K562 (cell line): ENCODE measurements around the gene HAPSTR1. TPM values are rescaled to one million over a fixed set of nuclear protein-coding genes. Genes with fewer than 3 reads are reported as not detected.

Experiments used
- ATAC-seq: fragments of 200-7000 bp; cut with Tn5 transposase; 3 replicates; pipeline ENCODE4 v1.9.1; 2020; ENCODE audit warnings: moderate library complexity
- BruUV-seq: library from RNA; stranded (reverse); fragments of 400-500 nt; replicated peaks from 2 replicates; lab custom pipeline; 2021; lab: Mats Ljungman, UMichigan
- CTCF ChIA-PET: fragments of 300-600 bp; formaldehyde crosslinking; extraction: SDS; loops from one replicate; lab custom pipeline; 2021; ENCODE audit warnings: low intra/inter-chr PET ratio; lab: Yijun Ruan, JAX
- POLR2A ChIA-PET: fragments of 300-600, 350-650 bp; sonication (Branson Sonifier 250); formaldehyde crosslinking; extraction: SDS; loops from one replicate; lab custom pipeline; 2021; ENCODE audit warnings: antibody characterized with exemption, inconsistent platforms; lab: Yijun Ruan, JAX
- DNase-seq, 4 experiments: peaks; one replicate each; pipeline versions ENCODE4 v3.0.0 to v3.0.0-alpha.2; 2011 to 2018; ENCODE audit warnings: low spot score in 3 of 4, mixed read lengths in 3 of 4; ENCODE audit errors: extremely low read depth in 1 of 4
- FAIRE-seq: peaks from 2 replicates; lab custom pipeline; 2011; peaks lifted over from hg19 to GRCh38; lab: Jason Lieb, UNC
- H2AFZ ChIP-seq: 2 replicates; pipeline ENCODE4 v1.6.0; 2011; ENCODE audit warnings: low read depth, low read length, control low read depth, inconsistent platforms
- H3K27ac ChIP-seq: fragments of 200-600 bp; 3 replicates; pipeline ENCODE4 v1.8.0; 2011; ENCODE audit warnings: low read depth, mild to moderate bottlenecking, control low read depth, inconsistent platforms, low read length, moderate library complexity, mixed read lengths; ENCODE audit errors: extremely low read depth
- H3K27me3 ChIP-seq, 2 experiments: fragments of 300-600 bp in 1 of 2; 2 replicates in 1 of 2; 3 replicates in 1 of 2; pipeline versions ENCODE4 v1.6.0 to v1.8.0; 2011; ENCODE audit warnings: inconsistent platforms in 2 of 2, low read length in 2 of 2, mild to moderate bottlenecking in 1 of 2, mixed read lengths in 1 of 2, moderate library complexity in 1 of 2; ENCODE audit not compliant: control insufficient read depth in 2 of 2, insufficient read depth in 2 of 2
- H3K36me3 ChIP-seq: fragments of 300-600 bp; 3 replicates; pipeline ENCODE4 v1.8.0; 2011; ENCODE audit warnings: mild to moderate bottlenecking, low read length, inconsistent platforms; ENCODE audit not compliant: control insufficient read depth, insufficient read depth
- H3K4me1 ChIP-seq, 2 experiments: fragments of 200-600 bp in 1 of 2; replicated peaks in 1 of 2; 2 replicates in 1 of 2; 3 replicates in 1 of 2; pipeline versions ENCODE4 v1.5.1 to v1.8.0; 2011; ENCODE audit warnings: inconsistent platforms in 2 of 2, low read length in 2 of 2, mild to moderate bottlenecking in 1 of 2, mixed read lengths in 1 of 2, moderate library complexity in 1 of 2; ENCODE audit not compliant: control insufficient read depth in 2 of 2, insufficient read depth in 2 of 2
- H3K4me2 ChIP-seq: 2 replicates; pipeline ENCODE4 v1.6.1; 2011; ENCODE audit warnings: low read length, control low read depth, inconsistent platforms, mixed read lengths; ENCODE audit not compliant: insufficient read depth
- H3K4me3 ChIP-seq: fragments of 200-600 bp; sonication (generic), shearing (Covaris generic); 2 replicates; pipeline ENCODE4 v1.5.1; 2016; ENCODE audit warnings: control low read depth, inconsistent platforms
- H3K79me2 ChIP-seq: fragments of 200-600 bp; 3 replicates; pipeline ENCODE4 v1.8.0; 2011; ENCODE audit warnings: low read length, inconsistent platforms; ENCODE audit not compliant: control insufficient read depth, insufficient read depth
- H3K9ac ChIP-seq, 2 experiments: 2 replicates each; pipeline versions ENCODE4 v1.6.0 to v1.6.1; 2011; ENCODE audit warnings: low read depth in 2 of 2, low read length in 2 of 2, control low read depth in 1 of 2, inconsistent platforms in 1 of 2, mild to moderate bottlenecking in 1 of 2, mixed read lengths in 1 of 2; ENCODE audit not compliant: insufficient read depth in 1 of 2
- H3K9me1 ChIP-seq: one replicate; pipeline ENCODE4 v1.6.0; 2011; ENCODE audit warnings: inconsistent platforms, mild to moderate bottlenecking, low read length, moderate library complexity; ENCODE audit not compliant: control insufficient read depth, insufficient read depth
- H3K9me3 ChIP-seq: replicated peaks from 2 replicates; pipeline ENCODE4 v1.5.1; 2011; ENCODE audit warnings: low read depth, low read length, inconsistent platforms; ENCODE audit not compliant: control insufficient read depth, insufficient read depth
- H4K20me1 ChIP-seq: replicated peaks from 2 replicates; pipeline ENCODE4 v1.6.1; 2011; ENCODE audit warnings: low read length, inconsistent platforms, mixed read lengths; ENCODE audit not compliant: control insufficient read depth, insufficient read depth
- CHD2 ChIP-seq: IDR thresholded peaks from 2 replicates; pipeline ENCODE4 v1.6.1; 2011; ENCODE audit warnings: low read depth, low read length
- E4F1 ChIP-seq: fragments of 250-450 bp; sonication (Bioruptor Pico); IDR thresholded peaks from 2 replicates; pipeline ENCODE4 v1.5.0; 2021; ENCODE audit warnings: mild to moderate bottlenecking, borderline replicate concordance
- FOXK1 ChIP-seq: sonication (generic); formaldehyde crosslinking; IDR thresholded peaks from 2 replicates; pipeline ENCODE4 v1.8.0; 2022; ENCODE audit warnings: missing genetic modification reagents, mild to moderate bottlenecking, borderline replicate concordance
- MXI1 ChIP-seq: IDR thresholded peaks from 2 replicates; pipeline ENCODE4 v1.6.1; 2011; ENCODE audit warnings: low read depth, mild to moderate bottlenecking, improper control_type of control experiment, low read length
- PHF20 ChIP-seq: fragments of 450-650 bp; IDR thresholded peaks from 2 replicates; pipeline ENCODE4 v1.6.1; 2018; ENCODE audit not compliant: partially characterized antibody
- POLR2G ChIP-seq: fragments of 200-400 bp; formaldehyde crosslinking; IDR thresholded peaks from 2 replicates; pipeline ENCODE4 v1.6.1; 2017; ENCODE audit warnings: low read depth, mild to moderate bottlenecking, antibody characterized with exemption, low read length, moderate library complexity
- SMARCA4 ChIP-seq: fragments of 450-650 bp; IDR thresholded peaks from 2 replicates; pipeline ENCODE4 v1.6.1; 2016
- ZNF512 ChIP-seq: IDR thresholded peaks from 2 replicates; pipeline ENCODE4 v1.6.1; 2016; ENCODE audit warnings: missing genetic modification characterization, missing compliant biosample characterization
- WGBS: fragments of 100-300 bp; shearing (Covaris generic); methylation state at CpG from one replicate; pipeline ENCODE4 v1.1.6; 2016; ENCODE audit warnings: low coverage, mixed read lengths; ENCODE audit not compliant: insufficient coverage; ENCODE audit errors: missing lambda C conversion rate; 5-methylcytosine and 5-hydroxymethylcytosine counted together
- in situ Hi-C: fragments of 300-500 bp; cut with MboI; formaldehyde crosslinking; loops from 4 replicates; pipeline ENCODE4 v1.15.0; 2018; ENCODE audit warnings: inconsistent platforms, mixed read lengths
- intact Hi-C: fragments of 100-400 bp; cut with micrococcal nuclease; formaldehyde crosslinking; loops from 2 replicates; pipeline ENCODE4 v1.14.2; 2022
- polyA plus RNA-seq, 8 experiments: library from polyadenylated mRNA; depleted of rRNA in 4 of 8; stranded (reverse) in 5 of 8; unstranded in 3 of 8; fragments of >200 nt; fragmentation: Nextera tagmentation in 2 of 8; fragmentation: Illumina TruSeq in 1 of 8; extraction: Ambion mirVana in 2 of 8; extraction: Trizol in 1 of 8; gene quantifications; 2 replicates each; pipeline versions ENCODE4 v1.2.1 to v1.2.3, GENCODE V29; 2011 to 2014; ENCODE audit warnings: inconsistent platforms in 1 of 8, missing spikeins in 1 of 8
- total RNA-seq, 7 experiments: library from RNA; depleted of rRNA in 6 of 7; stranded (reverse); fragments of >200 nt in 6 of 7; fragmentation: Illumina TruSeq in 2 of 7; extraction: Trizol in 2 of 7; gene quantifications; 2 replicates each; pipeline versions ENCODE4 v1.2.1 to v1.2.3, GENCODE V29; 2011 to 2021; ENCODE audit warnings: low replicate concordance in 1 of 7
- TF ChIP-seq, protein P1 (sequence below): fragments of 450-650 bp; IDR thresholded peaks from 2 replicates; pipeline ENCODE4 v1.6.1; 2016; ENCODE audit warnings: missing biosample characterization, missing genetic modification characterization

The HAPSTR1 gene
- total and polyA plus RNA-seq, 9 of the 15 experiments (the other 6 are each of a cell fraction or from before 2014, with no cell fraction given): 10.8 to 67.9 (median 36.5) TPM

- TF ChIP-seq SMARCA4 (no peak), ZNF512 (tag) (no peak)
These were observed 28.4 kb downstream of the HAPSTR1 start (continued) for GRCh38 chr16:9119795-9120194.

GRCh38 chr16:9122342-9122741 lies 30.9 kb downstream of the HAPSTR1 start:
- Histone ChIP-seq H3K36me3 (peaks cover 74% of the 10 kb centered on the region), H3K27ac (no peak overlapping the region), H2AFZ (no peak overlapping the region), H3K27me3 (no peaks in the 10 kb centered on the region), H3K9me3 (no peaks in the 10 kb centered on the region), H3K4me3 (no peak overlapping the region), H3K4me2 (no peak overlapping the region), H3K79me2 (peaks cover 32% of the 10 kb centered on the region), H3K9me1 (no peaks in the 10 kb centered on the region), H4K20me1 (peaks cover 15% of the 10 kb centered on the region; the same call in 1 of the 2 replicates), H3K9ac (peak overlapping the region in 1 of 2 experiments; percentile 20; a peak in 1 of 4 replicates), H3K4me1 (peaks cover 6 to 10% of the 10 kb centered on the region in 2 experiments; a peak in 4 of 5 replicates)
- CTCF ChIA-PET: no interaction called here
- ATAC-seq (no peak; the same call in 2 of the 3 replicates), FAIRE-seq (no peak), DNase-seq (no peak)
- WGBS: 78% methylated on average over 5 of the region's 5 CpGs
- intact Hi-C loops (no loop called here), in situ Hi-C loops (no loop called here)
- BruUV-seq: no TSS peak
- POLR2A ChIA-PET: interaction anchor here (0.9 to 2.3 kb wide), 3 partner anchors 8 to 233 kb away, joined by 3 to 9 read pairs (median 5); no protein-coding TSS in a partner anchor
- TF ChIP-seq CHD2 (no peak), FOXK1 (no peak), PHF20 (no peak), E4F1 (no peak), MXI1 (no peak), POLR2G (0 out of 2 replicates have a peak, but pooled peaks have one; percentile 22)
- TF ChIP-seq, protein P1, sequence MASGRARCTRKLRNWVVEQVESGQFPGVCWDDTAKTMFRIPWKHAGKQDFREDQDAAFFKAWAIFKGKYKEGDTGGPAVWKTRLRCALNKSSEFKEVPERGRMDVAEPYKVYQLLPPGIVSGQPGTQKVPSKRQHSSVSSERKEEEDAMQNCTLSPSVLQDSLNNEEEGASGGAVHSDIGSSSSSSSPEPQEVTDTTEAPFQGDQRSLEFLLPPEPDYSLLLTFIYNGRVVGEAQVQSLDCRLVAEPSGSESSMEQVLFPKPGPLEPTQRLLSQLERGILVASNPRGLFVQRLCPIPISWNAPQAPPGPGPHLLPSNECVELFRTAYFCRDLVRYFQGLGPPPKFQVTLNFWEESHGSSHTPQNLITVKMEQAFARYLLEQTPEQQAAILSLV (tag): no peak
